Activated T-cell treated with anti-CD3 and anti-CD28 coated beads, Interleukin-2, amount 50 U/mL, for 24 hours (primary cell): ENCODE data around the gene BNC2.

Source experiments
- DNase-seq: peaks from one replicate; pipeline ENCODE4 v3.0.0-alpha.2; 2020
- H3K27ac Mint-ChIP-seq: 2 replicates; pipeline ENCODE4 v1.8.0; 2020; ENCODE audit warnings: mild to moderate bottlenecking, mixed read lengths
- H3K27me3 Mint-ChIP-seq: 2 replicates; pipeline ENCODE4 v1.8.0; 2020; ENCODE audit warnings: mixed read lengths
- H3K36me3 Mint-ChIP-seq: 2 replicates; pipeline ENCODE4 v1.8.0; 2020; ENCODE audit warnings: low read depth, mixed read lengths
- H3K4me1 Mint-ChIP-seq: 2 replicates; pipeline ENCODE4 v1.8.0; 2020; ENCODE audit warnings: low read depth, mixed read lengths
- H3K4me3 Mint-ChIP-seq: 2 replicates; pipeline ENCODE4 v1.8.0; 2020; ENCODE audit warnings: mild to moderate bottlenecking, moderate library complexity, mixed read lengths
- H3K9me3 Mint-ChIP-seq: 2 replicates; pipeline ENCODE4 v1.8.0; 2020; ENCODE audit warnings: mixed read lengths

The BNC2 gene

DNA sequence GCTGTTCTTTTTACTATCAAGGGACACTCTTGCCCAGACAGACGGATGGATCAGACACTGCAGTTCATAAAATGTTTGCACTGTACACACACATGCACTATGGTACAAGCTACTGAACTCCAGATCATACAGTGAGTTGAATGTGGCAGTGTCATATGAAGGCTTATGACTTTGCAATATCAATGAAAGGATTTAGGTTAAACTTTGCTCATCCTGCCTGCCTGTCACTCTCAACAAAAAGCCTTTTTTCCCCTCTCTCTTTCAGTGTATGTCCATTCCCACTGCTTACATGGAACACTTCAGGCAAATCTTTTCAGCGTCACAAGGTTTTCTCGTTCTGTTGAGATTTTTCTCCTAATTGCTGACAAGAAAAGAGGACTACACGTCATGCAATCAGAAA is 97.4 kb downstream of the BNC2 start:
- Mint-ChIP-seq H3K27me3 (no peaks in the 10 kb centered on the region), H3K36me3 (no peaks in the 10 kb centered on the region), H3K27ac (no peak overlapping the region), H3K9me3 (peaks cover 5% of the 10 kb centered on the region), H3K4me1 (no peaks in the 10 kb centered on the region), H3K4me3 (no peak overlapping the region)
- DNase-seq, result no peak

DNA sequence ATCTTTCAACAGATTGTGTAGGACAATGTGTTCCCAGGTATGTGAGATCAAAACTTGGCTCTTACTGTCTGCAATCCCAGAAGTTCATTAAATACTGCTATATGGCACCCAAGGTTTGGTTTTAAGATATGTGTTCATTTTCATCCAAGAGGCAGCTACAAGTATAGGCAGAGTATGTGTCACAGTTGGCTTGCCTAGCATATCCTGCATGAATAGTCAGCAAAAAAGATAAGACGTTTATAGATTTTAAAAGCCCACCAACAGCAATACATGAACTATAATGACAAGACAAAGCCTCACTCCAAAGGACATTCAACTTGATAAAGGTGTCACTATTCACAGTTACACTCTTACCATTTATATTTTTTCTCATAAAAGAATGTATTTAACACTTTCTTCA is 99.1 kb downstream of the BNC2 start:
- Mint-ChIP-seq H3K4me1 (no peaks in the 10 kb centered on the region), H3K9me3 (peaks cover 5% of the 10 kb centered on the region), H3K27ac (no peak overlapping the region), H3K4me3 (no peak overlapping the region), H3K36me3 (no peaks in the 10 kb centered on the region), H3K27me3 (no peaks in the 10 kb centered on the region)
- no peak for DNase-seq

DNA sequence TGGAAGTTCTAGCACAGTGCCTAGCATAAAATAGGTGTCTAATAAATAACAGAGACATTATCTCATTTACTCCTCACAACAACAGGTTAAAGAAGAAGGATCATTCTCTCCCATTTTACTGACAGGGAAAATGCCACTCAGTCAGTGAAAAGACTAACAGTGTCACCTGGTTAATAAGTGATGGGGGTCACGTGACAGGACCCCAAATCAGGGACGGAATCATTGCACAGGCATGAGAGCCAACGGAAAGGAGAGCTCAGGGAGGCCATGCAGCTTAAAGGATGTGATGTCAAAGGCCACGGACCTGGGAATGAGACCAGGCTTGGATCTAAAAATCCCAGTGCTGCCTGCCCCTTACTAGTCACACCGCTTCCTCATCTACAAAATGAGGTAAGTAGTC is 101.2 kb downstream of the BNC2 start:
- peaks cover 5% of the 10 kb centered on the region for H3K9me3 Mint-ChIP-seq
- no peaks in the 10 kb centered on the region for H3K27me3 Mint-ChIP-seq
- no peak for DNase-seq
- H3K36me3 Mint-ChIP-seq, result no peaks in the 10 kb centered on the region
- no peak overlapping the region for H3K27ac Mint-ChIP-seq
- H3K4me3 Mint-ChIP-seq, result no peak overlapping the region
- H3K4me1 Mint-ChIP-seq, result no peaks in the 10 kb centered on the region

DNA sequence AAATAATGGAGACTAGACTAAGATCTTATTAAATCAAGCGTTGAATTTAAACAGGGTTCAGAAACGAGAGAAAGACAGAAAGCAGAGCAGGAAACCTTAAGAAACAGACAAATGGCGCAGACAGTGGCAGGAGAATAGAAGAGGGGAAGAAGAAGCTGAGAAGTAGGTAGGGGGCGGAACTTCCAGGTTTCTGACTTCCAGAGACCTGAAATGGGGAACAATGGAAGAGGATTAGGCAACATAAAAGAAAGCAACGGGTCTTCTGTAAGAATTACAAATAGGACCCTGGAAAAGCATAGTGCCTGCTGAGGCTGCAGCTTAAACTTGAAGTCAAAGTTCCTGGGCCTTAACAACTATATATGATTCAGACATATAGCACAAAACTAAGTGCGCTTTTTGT is 101.7 kb downstream of the BNC2 start:
- Mint-ChIP-seq H3K27ac (no peak overlapping the region), H3K4me3 (no peak overlapping the region), H3K36me3 (no peaks in the 10 kb centered on the region), H3K27me3 (no peaks in the 10 kb centered on the region), H3K4me1 (no peaks in the 10 kb centered on the region), H3K9me3 (peaks cover 5% of the 10 kb centered on the region)
- no peak for DNase-seq

DNA sequence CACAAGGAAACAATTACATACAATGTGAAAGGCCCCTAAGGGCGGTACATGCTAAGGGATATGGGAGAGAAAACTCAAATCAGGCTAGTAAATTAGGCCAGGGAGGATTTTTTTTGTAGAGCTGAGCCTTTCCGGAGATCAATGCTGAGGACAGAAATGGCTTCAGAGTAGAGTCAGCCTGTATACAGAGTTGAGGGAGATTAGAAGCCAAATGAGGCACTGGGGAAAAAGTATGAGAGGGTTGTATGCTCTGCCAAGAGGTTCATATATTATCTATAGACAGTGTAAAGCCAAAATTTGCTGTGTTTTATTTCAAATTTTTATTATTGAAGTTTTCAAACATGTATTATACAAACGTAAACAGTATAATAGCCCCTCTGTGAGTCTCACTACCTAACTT is 103.1 kb downstream of the BNC2 start:
- H3K9me3 Mint-ChIP-seq, result peaks cover 5% of the 10 kb centered on the region
- H3K36me3 Mint-ChIP-seq, result no peaks in the 10 kb centered on the region

DNA sequence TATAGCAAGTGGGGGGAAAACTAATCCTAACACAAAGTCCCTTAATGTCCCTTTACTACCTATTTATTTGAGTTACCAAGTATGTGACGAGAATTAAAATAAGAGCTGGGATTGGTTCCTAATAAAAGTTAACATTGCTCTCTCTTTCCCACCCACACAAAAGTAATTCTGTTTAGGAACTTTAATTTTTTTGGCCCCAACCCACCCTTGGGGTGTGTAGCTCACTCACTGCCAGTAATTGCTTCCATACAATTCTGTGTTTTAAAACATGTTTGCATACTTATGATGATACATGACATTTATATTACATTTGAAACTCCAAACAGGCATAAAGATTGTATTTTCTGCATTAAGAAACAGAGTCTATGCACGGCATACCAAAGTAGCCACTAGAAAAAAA is 106.5 kb downstream of the BNC2 start:
- H3K36me3 Mint-ChIP-seq, result no peaks in the 10 kb centered on the region
- H3K4me1 Mint-ChIP-seq, result no peaks in the 10 kb centered on the region
- no peaks in the 10 kb centered on the region for H3K27me3 Mint-ChIP-seq
- no peak overlapping the region for H3K27ac Mint-ChIP-seq
- no peak for DNase-seq
- no peaks in the 10 kb centered on the region for H3K9me3 Mint-ChIP-seq
- H3K4me3 Mint-ChIP-seq, result no peak overlapping the region

More for the DNA sequence above, 103.1 kb downstream of the BNC2 start:
- Mint-ChIP-seq H3K27me3 (no peaks in the 10 kb centered on the region), H3K4me3 (no peak overlapping the region), H3K4me1 (no peaks in the 10 kb centered on the region), H3K27ac (no peak overlapping the region)
- no peak for DNase-seq

DNA sequence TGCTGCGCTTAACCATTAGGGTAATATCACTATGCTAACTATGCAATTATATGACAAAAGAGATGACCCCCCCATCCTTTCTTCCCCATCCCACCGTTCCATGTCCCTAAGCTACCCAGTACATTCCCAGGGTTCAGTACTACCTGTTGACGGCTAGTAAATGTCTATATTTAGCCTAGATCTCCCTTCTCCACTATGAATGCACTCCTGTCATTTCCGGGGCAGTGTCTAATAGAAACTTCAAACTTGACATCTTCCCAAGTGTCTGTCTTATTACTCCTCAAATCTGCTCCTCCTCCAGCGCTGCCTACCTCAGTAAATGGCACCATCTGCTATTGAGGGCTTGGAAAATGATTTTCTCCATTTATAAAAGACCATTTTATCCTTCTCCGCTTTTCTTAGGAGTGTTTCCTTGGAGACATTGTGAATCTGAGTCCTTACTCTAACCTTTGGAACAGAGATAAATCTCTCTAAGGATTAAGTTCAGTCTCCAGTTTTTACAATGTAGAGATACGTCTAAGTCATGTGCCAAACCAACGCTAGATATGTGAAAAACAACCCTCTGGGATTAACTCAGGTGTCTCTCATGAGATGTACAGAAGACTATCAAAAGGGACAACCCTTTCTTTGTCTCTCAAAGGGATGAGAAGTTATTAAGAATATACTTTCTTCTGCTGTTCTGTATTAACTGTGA is 114.9 kb downstream of the BNC2 start:
- H3K36me3 Mint-ChIP-seq, result no peaks in the 10 kb centered on the region
- no peaks in the 10 kb centered on the region for H3K27me3 Mint-ChIP-seq
- peaks cover 10% of the 10 kb centered on the region for H3K9me3 Mint-ChIP-seq

DNA sequence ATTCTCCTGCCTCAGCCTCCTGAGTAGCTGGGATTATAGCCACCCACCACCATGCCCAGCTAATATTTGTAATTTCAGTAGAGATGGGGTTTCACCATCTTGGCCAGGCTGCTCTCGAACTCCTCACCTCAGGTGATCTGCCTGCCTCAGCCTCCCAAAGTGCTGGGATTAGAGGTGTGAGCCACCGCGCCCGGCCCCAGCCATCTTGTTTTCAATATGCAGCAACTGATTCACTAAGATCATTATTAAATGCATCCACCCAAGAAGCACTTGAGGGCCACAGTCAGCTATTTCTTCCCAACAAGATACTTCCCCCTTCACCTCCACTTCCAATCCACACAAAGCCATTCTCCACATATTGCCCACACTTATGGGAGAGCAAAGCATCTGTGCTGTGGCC is 115.8 kb downstream of the BNC2 start:
- no peaks in the 10 kb centered on the region for H3K36me3 Mint-ChIP-seq
- H3K27me3 Mint-ChIP-seq, result no peaks in the 10 kb centered on the region
- no peak for DNase-seq
- no peak overlapping the region for H3K4me3 Mint-ChIP-seq
- H3K27ac Mint-ChIP-seq, result no peak overlapping the region
- no peaks in the 10 kb centered on the region for H3K4me1 Mint-ChIP-seq
- H3K9me3 Mint-ChIP-seq, result peaks cover 10% of the 10 kb centered on the region

More for the DNA sequence above, 114.9 kb downstream of the BNC2 start:
- no peak overlapping the region for H3K27ac Mint-ChIP-seq
- H3K4me3 Mint-ChIP-seq, result no peak overlapping the region
- no peak for DNase-seq
- H3K4me1 Mint-ChIP-seq, result no peaks in the 10 kb centered on the region

DNA sequence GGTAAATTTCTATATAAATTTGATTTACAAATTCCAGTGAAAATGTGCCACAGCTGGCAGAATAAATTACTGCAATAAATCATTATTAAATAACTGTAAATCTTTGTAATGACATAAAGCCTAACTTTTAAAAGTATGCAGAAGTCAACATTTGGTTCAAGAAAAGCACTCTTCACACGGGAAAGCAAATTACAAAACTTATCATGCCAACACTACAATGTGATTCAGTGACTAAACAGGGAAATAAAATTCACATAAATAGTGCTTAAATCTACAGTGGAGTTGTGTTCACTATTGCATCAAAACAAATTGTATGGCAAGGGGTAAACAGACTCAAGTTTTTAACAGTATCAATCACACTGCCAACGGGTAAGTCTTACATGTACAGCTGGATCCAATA is 117.2 kb downstream of the BNC2 start:
- Mint-ChIP-seq H3K27me3 (no peaks in the 10 kb centered on the region), H3K4me1 (no peaks in the 10 kb centered on the region), H3K27ac (no peak overlapping the region), H3K36me3 (no peaks in the 10 kb centered on the region), H3K9me3 (peaks cover 10% of the 10 kb centered on the region), H3K4me3 (no peak overlapping the region)
- no peak for DNase-seq

DNA sequence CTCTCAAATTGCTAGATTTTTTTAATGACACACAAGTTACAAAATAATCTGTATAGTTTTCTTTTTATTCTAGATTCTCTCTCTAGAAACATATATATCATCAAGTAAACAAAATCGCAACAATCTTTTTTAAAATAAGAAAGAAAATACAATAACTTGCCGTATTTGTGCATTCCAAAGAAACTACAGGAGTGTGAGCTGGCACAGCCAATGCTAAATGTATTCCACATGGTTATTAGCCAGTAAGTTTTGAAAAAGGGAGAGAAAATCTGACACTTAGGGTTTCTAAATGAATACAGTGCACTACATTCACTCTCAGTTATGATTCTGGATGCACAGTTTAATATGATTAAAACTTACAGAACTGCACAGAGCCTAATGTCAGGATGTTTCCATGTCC is 117.9 kb downstream of the BNC2 start:
- H3K4me3 Mint-ChIP-seq, result no peak overlapping the region
- H3K4me1 Mint-ChIP-seq, result no peaks in the 10 kb centered on the region
- no peaks in the 10 kb centered on the region for H3K27me3 Mint-ChIP-seq
- no peaks in the 10 kb centered on the region for H3K36me3 Mint-ChIP-seq
- no peak for DNase-seq
- H3K27ac Mint-ChIP-seq, result no peak overlapping the region
- H3K9me3 Mint-ChIP-seq, result peaks cover 10% of the 10 kb centered on the region

DNA sequence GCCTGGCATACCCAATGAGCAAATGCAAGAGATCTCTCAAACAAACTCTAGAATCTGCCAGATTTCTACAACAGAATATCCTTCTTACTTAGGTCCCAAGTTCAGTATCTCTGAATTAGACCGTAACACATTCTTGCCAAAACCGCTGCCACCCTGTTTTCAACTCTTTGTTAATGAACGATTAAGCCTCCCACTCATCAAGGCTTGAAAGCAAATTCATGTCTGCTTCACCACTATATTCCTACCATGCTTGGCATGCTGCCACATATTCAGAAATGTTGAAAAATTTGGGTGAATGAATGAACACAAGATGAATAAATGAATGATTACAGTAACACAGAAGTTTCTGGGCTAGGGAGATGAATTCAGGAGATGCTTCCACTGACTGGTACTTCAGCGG is 119.9 kb downstream of the BNC2 start:
- no peaks in the 10 kb centered on the region for H3K4me1 Mint-ChIP-seq
- no peaks in the 10 kb centered on the region for H3K27me3 Mint-ChIP-seq
- H3K9me3 Mint-ChIP-seq, result peaks cover 12% of the 10 kb centered on the region
- no peak overlapping the region for H3K27ac Mint-ChIP-seq
- no peak for DNase-seq
- H3K4me3 Mint-ChIP-seq, result no peak overlapping the region
- no peaks in the 10 kb centered on the region for H3K36me3 Mint-ChIP-seq

DNA sequence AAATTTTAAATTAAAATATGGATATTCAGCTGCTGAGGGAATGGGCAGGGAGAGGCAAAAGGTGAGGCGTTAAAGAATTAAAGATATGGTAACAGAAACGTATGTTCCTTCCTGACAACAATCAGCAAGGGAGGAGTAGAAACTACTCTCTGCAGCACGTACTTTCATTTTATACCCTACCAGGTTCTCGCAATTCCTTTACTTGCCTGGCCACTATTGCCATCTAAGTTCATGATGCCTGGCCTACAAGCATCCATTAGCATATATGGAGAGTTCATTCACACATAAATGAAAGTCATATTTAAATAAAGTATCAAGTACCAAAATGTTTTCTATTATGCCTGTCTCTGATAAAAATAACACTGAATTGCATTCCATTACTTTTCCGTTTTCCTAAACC is 125.1 kb downstream of the BNC2 start:
- H3K4me3 Mint-ChIP-seq, result no peak overlapping the region
- H3K36me3 Mint-ChIP-seq, result no peaks in the 10 kb centered on the region
- no peaks in the 10 kb centered on the region for H3K27me3 Mint-ChIP-seq
- H3K4me1 Mint-ChIP-seq, result no peaks in the 10 kb centered on the region
- peaks cover 8% of the 10 kb centered on the region for H3K9me3 Mint-ChIP-seq
- DNase-seq, result no peak
- no peak overlapping the region for H3K27ac Mint-ChIP-seq

DNA sequence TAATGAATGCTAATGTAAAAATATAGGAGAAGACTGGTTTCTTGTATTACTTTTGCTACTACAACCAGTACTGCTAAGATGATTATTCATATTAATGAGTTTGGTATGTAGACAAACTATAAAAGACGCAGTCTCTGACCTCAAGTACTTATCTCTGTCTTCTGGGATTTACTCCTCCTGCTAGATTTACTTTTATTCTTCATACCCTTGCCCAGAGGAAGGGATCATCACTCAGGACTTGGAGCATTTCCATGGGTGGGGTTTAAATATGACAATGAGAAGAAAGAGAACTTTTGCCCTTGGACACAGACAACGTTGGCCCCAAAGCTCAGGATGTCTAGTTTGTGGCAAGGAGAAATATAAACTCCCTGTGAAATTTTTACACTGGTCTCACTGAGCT is 126.1 kb downstream of the BNC2 start:
- Mint-ChIP-seq H3K4me1 (no peaks in the 10 kb centered on the region), H3K9me3 (peaks cover 8% of the 10 kb centered on the region), H3K27me3 (no peaks in the 10 kb centered on the region), H3K27ac (no peak overlapping the region), H3K4me3 (no peak overlapping the region), H3K36me3 (no peaks in the 10 kb centered on the region)
- no peak for DNase-seq

DNA sequence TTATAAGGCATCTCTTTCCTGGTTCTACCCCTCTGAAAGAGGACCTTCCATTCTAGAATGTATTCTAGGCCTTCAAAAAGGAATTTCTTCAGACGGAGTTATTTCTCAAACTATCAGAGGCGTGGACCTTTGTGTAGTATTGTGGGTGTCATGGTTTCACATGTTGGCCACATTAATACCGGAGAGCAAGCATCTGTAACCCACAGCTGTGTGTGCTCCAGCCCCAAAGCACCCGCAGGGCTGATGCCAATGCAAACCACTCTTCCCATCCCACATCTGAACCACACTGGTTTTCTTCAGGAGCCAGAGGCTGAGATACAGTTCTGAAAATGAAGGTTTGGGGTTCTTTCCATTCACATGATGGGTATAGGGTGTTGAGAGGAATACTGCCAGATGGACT is 127.1 kb downstream of the BNC2 start:
- H3K4me3 Mint-ChIP-seq, result no peak overlapping the region
- H3K27me3 Mint-ChIP-seq, result no peaks in the 10 kb centered on the region
- no peak for DNase-seq
- no peak overlapping the region for H3K27ac Mint-ChIP-seq
- H3K9me3 Mint-ChIP-seq, result peaks cover 8% of the 10 kb centered on the region
- no peaks in the 10 kb centered on the region for H3K36me3 Mint-ChIP-seq
- no peaks in the 10 kb centered on the region for H3K4me1 Mint-ChIP-seq

DNA sequence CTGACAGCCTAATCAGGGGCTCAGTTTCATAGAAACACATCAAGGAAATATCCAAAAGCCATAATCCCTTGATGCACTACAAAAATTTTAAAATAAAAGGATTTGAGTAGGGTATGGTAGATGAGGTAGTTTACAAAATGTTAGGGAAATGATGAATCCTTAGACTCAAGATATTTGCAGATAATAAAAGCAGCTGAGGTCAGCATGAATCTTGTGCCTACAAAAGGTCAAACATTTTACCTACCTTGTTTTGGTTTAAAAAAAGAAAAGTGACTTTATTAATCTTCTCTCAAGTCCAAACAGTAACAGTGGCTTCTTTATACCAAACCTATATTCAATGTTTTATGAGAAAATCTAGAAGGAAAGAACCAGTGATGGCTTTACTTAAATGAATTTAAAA is 135.5 kb downstream of the BNC2 start:
- no peak overlapping the region for H3K27ac Mint-ChIP-seq
- no peaks in the 10 kb centered on the region for H3K27me3 Mint-ChIP-seq
- H3K4me1 Mint-ChIP-seq, result no peaks in the 10 kb centered on the region
- H3K36me3 Mint-ChIP-seq, result no peaks in the 10 kb centered on the region
- H3K4me3 Mint-ChIP-seq, result no peak overlapping the region
- no peaks in the 10 kb centered on the region for H3K9me3 Mint-ChIP-seq
- no peak for DNase-seq

DNA sequence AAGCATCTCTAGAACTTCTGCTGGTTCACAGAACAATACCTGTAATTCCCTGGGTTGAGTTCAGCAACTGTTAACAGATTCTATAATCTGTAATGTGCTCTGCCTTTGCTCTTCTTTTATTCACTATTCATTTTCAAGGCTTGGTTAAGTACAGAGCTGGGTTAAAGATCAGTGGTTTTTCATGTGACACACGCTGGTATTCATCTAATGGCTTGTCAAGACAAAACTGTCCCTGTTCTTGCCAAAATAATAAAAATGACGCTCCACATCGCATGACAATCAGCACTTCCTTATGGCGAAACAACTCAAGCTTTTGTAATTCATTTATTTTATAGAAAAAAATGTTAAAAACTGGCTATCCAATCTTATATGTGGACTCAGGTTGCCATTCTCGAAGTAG is 137.9 kb downstream of the BNC2 start:
- Mint-ChIP-seq H3K36me3 (no peaks in the 10 kb centered on the region), H3K27ac (no peak overlapping the region), H3K27me3 (peaks cover 13% of the 10 kb centered on the region), H3K4me1 (no peaks in the 10 kb centered on the region), H3K9me3 (no peaks in the 10 kb centered on the region), H3K4me3 (no peak overlapping the region)
- no peak for DNase-seq
